ENCODE results near the gene P2RX6. TPM values are rescaled to one million over a fixed set of nuclear protein-coding genes. Genes with fewer than 3 reads are reported as not detected.
A peak's percentile ranks its signal among the peaks of the same experiment; 100 is the strongest.
"Not testable (repeated sequence)": the region's sequence is repeated elsewhere in the genome, so short reads cannot be mapped to it uniquely, and the experiment has no call there.

Gene P2RX6
- total RNA-seq, 1 experiment from 2014 or later: 0.45 TPM

- DNase-seq (ENCODE audit: low read depth): not testable (repeated sequence)
Observed at GRCh38 chr22:21071796-21072195, 56.8 kb downstream of the P2RX6 start.

- no peak for DNase-seq (ENCODE audit: low read depth)
Observed at GRCh38 chr22:21073023-21073422, 58.1 kb downstream of the P2RX6 start.

DNA sequence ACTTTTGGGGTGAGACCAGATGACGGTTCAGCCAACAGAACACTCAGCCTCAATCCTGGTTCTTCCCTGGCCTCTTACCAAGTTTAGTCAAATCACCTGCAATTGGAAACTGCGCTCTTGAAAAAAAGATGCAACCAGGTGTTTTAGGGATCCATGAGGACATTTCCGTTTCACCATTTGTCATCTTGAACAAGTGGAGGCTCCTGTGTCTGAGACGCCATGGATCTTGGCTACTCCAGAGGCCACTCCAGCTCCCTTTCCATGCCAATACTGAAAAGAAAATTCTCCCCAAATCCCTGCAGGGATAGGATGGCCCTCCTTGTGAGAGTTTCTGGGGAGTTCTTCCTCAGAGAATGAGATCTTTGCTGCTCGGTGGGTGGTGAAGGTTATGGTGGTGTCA is 58.5 kb downstream of the P2RX6 start:
- DNase-seq (ENCODE audit: low read depth): no peak

DNA sequence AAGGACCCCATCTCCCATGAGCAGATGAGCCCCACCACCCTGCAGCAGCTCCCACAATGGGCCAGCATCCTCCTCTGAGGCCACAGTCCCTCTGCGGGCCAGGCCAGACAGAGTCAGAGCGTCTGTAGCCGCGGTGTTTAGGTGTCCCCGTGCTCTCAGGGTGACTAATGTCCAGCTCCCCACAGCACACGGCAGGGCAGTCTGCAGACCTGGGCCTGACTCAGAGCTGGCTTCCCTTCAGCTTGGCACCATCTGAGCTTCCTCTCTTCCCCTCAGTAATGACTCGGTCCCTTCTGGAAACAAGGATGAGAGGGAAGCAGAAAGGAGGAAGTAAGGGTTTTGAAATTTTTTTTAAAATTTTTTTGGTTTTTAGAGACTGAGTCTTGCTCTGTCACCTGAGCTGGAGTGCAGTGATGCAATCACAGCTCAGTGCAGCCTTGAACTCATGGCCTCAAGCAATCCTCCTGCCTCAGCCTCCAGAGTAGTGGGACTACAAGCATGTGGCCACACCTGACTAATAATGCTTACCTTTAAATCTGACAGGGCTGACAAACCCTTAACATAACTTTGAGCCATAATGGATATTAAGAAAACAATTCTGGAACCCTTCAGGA is 59.2 kb downstream of the P2RX6 start:
- peak; percentile 88 for DNase-seq (ENCODE audit: low read depth)

GRCh38 chr22:21075516-21076138 is 60.7 kb downstream of the P2RX6 start:
- DNase-seq (ENCODE audit: low read depth): no peak

DNA sequence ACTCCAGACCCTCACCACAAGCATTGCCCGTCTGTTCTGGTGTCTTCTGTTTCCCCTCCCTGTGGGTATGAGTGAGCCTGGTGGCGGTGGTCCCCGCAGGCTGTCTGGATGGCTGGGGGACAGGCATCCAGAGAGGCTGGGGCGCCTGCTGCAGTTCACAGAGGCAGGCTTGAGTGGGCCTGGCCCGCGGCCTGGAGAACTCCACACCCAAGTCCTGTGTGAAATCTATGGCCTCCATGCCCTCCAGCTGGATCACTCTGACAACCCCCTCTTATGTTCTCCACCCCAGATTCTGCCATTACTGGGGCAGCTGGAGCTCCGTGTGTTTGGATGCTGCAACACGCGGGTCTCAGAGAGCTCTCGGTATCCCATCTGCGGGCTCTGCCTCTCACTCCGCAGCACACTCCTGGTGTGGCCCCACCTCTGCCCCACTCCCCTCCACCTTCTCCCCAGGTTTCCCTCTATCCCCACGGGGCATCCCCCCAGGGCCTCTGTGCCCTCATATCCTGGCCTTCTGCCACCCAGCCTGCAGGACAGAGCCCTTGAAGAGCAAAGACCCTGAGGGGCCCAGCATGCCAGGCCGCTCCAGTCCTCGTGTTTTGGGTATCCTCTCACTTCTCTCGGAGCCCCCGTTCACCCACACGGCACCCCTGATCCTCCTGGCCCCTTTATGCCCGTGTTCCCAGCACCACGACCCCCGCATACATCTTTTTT is 62.1 kb downstream of the P2RX6 start:
- DNase-seq (ENCODE audit: low read depth): no peak

Small RNA genes within 50 kb of the gene (small RNA-seq; reads per million reads assigned to genes)
- gene MIR649: not detected

Other genes starting within 250 kb of the P2RX6 start
- 0.37 and 0.80 TPM in 2 replicates for gene SERPIND1, start 241.1 kb upstream of the P2RX6 start, total RNA-seq (2014; rRNA removed; shearing (Covaris generic))
- 32.9 and 35.9 TPM in 2 replicates for gene PI4KA, start 156.4 kb upstream of the P2RX6 start, total RNA-seq (2014; rRNA removed; shearing (Covaris generic))
- gene SNAP29, start 156.2 kb upstream of the P2RX6 start, total RNA-seq (2014; rRNA removed; shearing (Covaris generic)): 11.2 and 12.0 TPM in 2 replicates
- gene CRKL, start 97.8 kb upstream of the P2RX6 start, total RNA-seq (2014; rRNA removed; shearing (Covaris generic)): 37.4 and 48.8 TPM in 2 replicates
- gene AIFM3, start 47.9 kb upstream of the P2RX6 start, total RNA-seq (2014; rRNA removed; shearing (Covaris generic)): 0.63 TPM in 1 of 2 replicates, not detected in the other
- 33.2 and 35.3 TPM in 2 replicates for gene LZTR1, start 32.9 kb upstream of the P2RX6 start, total RNA-seq (2014; rRNA removed; shearing (Covaris generic))
- 57.3 and 64.0 TPM in 2 replicates for gene THAP7, start 13.0 kb upstream of the P2RX6 start, total RNA-seq (2014; rRNA removed; shearing (Covaris generic))
- gene SLC7A4, start 17.4 kb downstream of the P2RX6 start, total RNA-seq (2014; rRNA removed; shearing (Covaris generic)): not detected in 2 replicates
- not detected in 2 replicates for gene LRRC74B, start 30.8 kb downstream of the P2RX6 start, total RNA-seq (2014; rRNA removed; shearing (Covaris generic))